Neural cell (in vitro differentiated cells): ENCODE measurements around the gene LRCH1. TPM values are rescaled to one million over a fixed set of nuclear protein-coding genes. Genes with fewer than 3 reads are reported as not detected.

ENCODE experiments used
- H2AFZ ChIP-seq: fragments of 200-600, 300-800 bp; sonication (generic), shearing (Covaris generic); 2 replicates; pipeline ENCODE4 v1.6.0; 2014; ENCODE audit warnings: low read depth, mild to moderate bottlenecking, antibody characterized with exemption, low read length, moderate library complexity
- H3F3A ChIP-seq: fragments of 200-600 bp; shearing (Covaris generic); 2 replicates; pipeline ENCODE4 v1.6.1; 2016; ENCODE audit warnings: mild to moderate bottlenecking, moderate library complexity, mixed read lengths, antibody characterized with exemption, low read length; ENCODE audit not compliant: insufficient read depth, poor library complexity, severe bottlenecking
- H3K27ac ChIP-seq: fragments of 200-600, 300-800 bp; sonication (generic), shearing (Covaris generic); 2 replicates; pipeline ENCODE4 v1.5.1; 2014; ENCODE audit warnings: mild to moderate bottlenecking, low read length, moderate library complexity
- H3K27me3 ChIP-seq: fragments of 300-800, 200-600 bp; sonication (generic), shearing (Covaris generic); 2 replicates; pipeline ENCODE4 v1.6.0; 2014; ENCODE audit warnings: mild to moderate bottlenecking, low read depth, low read length, moderate library complexity; ENCODE audit not compliant: insufficient read depth
- H3K36me3 ChIP-seq: fragments of 300-800, 200-600 bp; sonication (generic), shearing (Covaris generic); 2 replicates; pipeline ENCODE4 v1.5.1; 2014; ENCODE audit warnings: mild to moderate bottlenecking, antibody characterized with exemption, low read length, moderate library complexity; ENCODE audit not compliant: insufficient read depth
- H3K4me2 ChIP-seq: fragments of 300-800, 200-600 bp; sonication (generic), shearing (Covaris generic); 2 replicates; pipeline ENCODE4 v1.6.0; 2014; ENCODE audit warnings: mild to moderate bottlenecking, low read length
- H3K4me3 ChIP-seq: fragments of 300-800, 200-600 bp; sonication (generic), shearing (Covaris generic); 2 replicates; pipeline ENCODE4 v1.5.1; 2014; ENCODE audit warnings: mild to moderate bottlenecking, low read length, moderate library complexity
- H3K79me2 ChIP-seq: fragments of 200-600 bp; shearing (Covaris generic); replicated peaks from 2 replicates; pipeline ENCODE4 v1.6.0; 2014; ENCODE audit warnings: mild to moderate bottlenecking, low read length, moderate library complexity; ENCODE audit not compliant: insufficient read depth
- H3K9ac ChIP-seq: fragments of 300-800, 200-600 bp; sonication (generic), shearing (Covaris generic); 2 replicates; pipeline ENCODE4 v1.6.1; 2016; ENCODE audit warnings: mild to moderate bottlenecking, low read length, mixed read lengths
- H3K9me2 ChIP-seq: fragments of 200-600 bp; shearing (Covaris generic); 2 replicates; pipeline ENCODE4 v1.6.1; 2016; ENCODE audit warnings: mild to moderate bottlenecking, low read length, mixed read lengths; ENCODE audit not compliant: insufficient read depth
- H3K9me3 ChIP-seq: fragments of 200-600, 300-800 bp; sonication (generic), shearing (Covaris generic); 2 replicates; pipeline ENCODE4 v1.6.1; 2016; ENCODE audit warnings: mild to moderate bottlenecking, mixed run types, low read length, moderate library complexity, mixed read lengths
- H4K20me1 ChIP-seq: fragments of 200-600 bp; shearing (Covaris generic); 2 replicates; pipeline ENCODE4 v1.6.1; 2016; ENCODE audit warnings: mild to moderate bottlenecking, mixed run types; ENCODE audit not compliant: insufficient read depth
- EP300 ChIP-seq: fragments of 450-650 bp; conservative IDR thresholded peaks from 2 replicates; pipeline ENCODE4 v1.6.1; 2014; ENCODE audit warnings: antibody characterized with exemption, mild to moderate bottlenecking, moderate library complexity; ENCODE audit not compliant: poor library complexity, severe bottlenecking
- EZH2 ChIP-seq: fragments of 200-600, 300-800 bp; shearing (Covaris generic), sonication (generic); IDR thresholded peaks from 2 replicates; pipeline ENCODE4 v1.6.1; 2014; ENCODE audit warnings: antibody characterized with exemption, low read length, borderline replicate concordance, mild to moderate bottlenecking; ENCODE audit not compliant: insufficient read depth, poor library complexity, severe bottlenecking
- MXI1 ChIP-seq: fragments of 450-650 bp; conservative IDR thresholded peaks from 2 replicates; pipeline ENCODE4 v1.6.1; 2014; ENCODE audit warnings: antibody characterized with exemption, mild to moderate bottlenecking; ENCODE audit not compliant: poor library complexity, severe bottlenecking
- POLR2AphosphoS5 ChIP-seq: IDR thresholded peaks from 2 replicates; pipeline ENCODE4 v1.6.1; 2012
- RAD21 ChIP-seq: fragments of 450-650 bp; conservative IDR thresholded peaks from 2 replicates; pipeline ENCODE4 v1.6.1; 2014; ENCODE audit warnings: antibody characterized with exemption, mild to moderate bottlenecking, moderate library complexity
- SMC3 ChIP-seq: fragments of 450-650 bp; conservative IDR thresholded peaks from 2 replicates; pipeline ENCODE4 v1.6.1; 2014; ENCODE audit warnings: antibody characterized with exemption, mild to moderate bottlenecking, moderate library complexity; ENCODE audit not compliant: poor library complexity
- TAF1 ChIP-seq: IDR thresholded peaks from 2 replicates; pipeline ENCODE4 v1.6.1; 2012; ENCODE audit warnings: low read depth
- polyA plus RNA-seq: library from polyadenylated mRNA; depleted of rRNA; stranded (reverse); fragments of >200 nt; gene quantifications from 2 replicates; pipeline ENCODE4 v1.2.3, GENCODE V29; 2014
- TF ChIP-seq, protein P1 (sequence below): IDR thresholded peaks from 2 replicates; pipeline ENCODE4 v1.6.1; 2012; ENCODE audit warnings: borderline replicate concordance
- TF ChIP-seq, protein P2 (sequence below): fragments of 450-650 bp; IDR thresholded peaks from 2 replicates; pipeline ENCODE4 v1.5.1; 2014; ENCODE audit warnings: antibody characterized with exemption, mild to moderate bottlenecking, moderate library complexity; ENCODE audit not compliant: poor library complexity, severe bottlenecking

The LRCH1 gene
- polyA plus RNA-seq, 1 donor from 2014 or later: 15.4 TPM

DNA sequence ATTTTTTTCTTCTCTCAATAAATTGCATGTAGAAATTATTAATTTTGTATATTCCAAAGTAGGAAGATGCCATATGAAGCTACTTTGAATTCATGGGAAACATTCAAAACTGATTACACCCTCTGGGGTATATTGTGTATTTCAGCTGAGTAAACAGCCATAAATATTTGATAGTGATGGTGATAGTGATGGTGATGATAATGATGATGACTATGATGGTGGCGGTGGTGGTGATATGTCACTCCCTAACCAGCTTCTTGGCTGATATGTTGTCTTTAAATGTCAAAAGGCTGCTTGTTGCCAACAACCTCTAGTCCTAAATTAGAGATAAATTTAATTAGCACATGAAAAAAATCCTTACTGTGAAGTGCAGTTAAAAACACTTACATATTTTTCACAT is 102.0 kb downstream of the LRCH1 start:
- no peak overlapping the region for H3K4me2 ChIP-seq
- H3K9me2 ChIP-seq: no peaks in the 10 kb centered on the region
- no peak overlapping the region for H2AFZ ChIP-seq
- no peaks in the 10 kb centered on the region for H3K36me3 ChIP-seq
- no peaks in the 10 kb centered on the region for H4K20me1 ChIP-seq
- no peaks in the 10 kb centered on the region for H3K27me3 ChIP-seq
- H3K79me2 ChIP-seq: no peaks in the 10 kb centered on the region
- TF ChIP-seq, protein P1, sequence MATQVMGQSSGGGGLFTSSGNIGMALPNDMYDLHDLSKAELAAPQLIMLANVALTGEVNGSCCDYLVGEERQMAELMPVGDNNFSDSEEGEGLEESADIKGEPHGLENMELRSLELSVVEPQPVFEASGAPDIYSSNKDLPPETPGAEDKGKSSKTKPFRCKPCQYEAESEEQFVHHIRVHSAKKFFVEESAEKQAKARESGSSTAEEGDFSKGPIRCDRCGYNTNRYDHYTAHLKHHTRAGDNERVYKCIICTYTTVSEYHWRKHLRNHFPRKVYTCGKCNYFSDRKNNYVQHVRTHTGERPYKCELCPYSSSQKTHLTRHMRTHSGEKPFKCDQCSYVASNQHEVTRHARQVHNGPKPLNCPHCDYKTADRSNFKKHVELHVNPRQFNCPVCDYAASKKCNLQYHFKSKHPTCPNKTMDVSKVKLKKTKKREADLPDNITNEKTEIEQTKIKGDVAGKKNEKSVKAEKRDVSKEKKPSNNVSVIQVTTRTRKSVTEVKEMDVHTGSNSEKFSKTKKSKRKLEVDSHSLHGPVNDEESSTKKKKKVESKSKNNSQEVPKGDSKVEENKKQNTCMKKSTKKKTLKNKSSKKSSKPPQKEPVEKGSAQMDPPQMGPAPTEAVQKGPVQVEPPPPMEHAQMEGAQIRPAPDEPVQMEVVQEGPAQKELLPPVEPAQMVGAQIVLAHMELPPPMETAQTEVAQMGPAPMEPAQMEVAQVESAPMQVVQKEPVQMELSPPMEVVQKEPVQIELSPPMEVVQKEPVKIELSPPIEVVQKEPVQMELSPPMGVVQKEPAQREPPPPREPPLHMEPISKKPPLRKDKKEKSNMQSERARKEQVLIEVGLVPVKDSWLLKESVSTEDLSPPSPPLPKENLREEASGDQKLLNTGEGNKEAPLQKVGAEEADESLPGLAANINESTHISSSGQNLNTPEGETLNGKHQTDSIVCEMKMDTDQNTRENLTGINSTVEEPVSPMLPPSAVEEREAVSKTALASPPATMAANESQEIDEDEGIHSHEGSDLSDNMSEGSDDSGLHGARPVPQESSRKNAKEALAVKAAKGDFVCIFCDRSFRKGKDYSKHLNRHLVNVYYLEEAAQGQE: no peak
- TF ChIP-seq TAF1: no peak
- no peak for TF ChIP-seq EZH2
- TF ChIP-seq EP300: no peak
- no peak for TF ChIP-seq SMC3
- no peak for TF ChIP-seq POLR2AphosphoS5
- TF ChIP-seq, protein P2, sequence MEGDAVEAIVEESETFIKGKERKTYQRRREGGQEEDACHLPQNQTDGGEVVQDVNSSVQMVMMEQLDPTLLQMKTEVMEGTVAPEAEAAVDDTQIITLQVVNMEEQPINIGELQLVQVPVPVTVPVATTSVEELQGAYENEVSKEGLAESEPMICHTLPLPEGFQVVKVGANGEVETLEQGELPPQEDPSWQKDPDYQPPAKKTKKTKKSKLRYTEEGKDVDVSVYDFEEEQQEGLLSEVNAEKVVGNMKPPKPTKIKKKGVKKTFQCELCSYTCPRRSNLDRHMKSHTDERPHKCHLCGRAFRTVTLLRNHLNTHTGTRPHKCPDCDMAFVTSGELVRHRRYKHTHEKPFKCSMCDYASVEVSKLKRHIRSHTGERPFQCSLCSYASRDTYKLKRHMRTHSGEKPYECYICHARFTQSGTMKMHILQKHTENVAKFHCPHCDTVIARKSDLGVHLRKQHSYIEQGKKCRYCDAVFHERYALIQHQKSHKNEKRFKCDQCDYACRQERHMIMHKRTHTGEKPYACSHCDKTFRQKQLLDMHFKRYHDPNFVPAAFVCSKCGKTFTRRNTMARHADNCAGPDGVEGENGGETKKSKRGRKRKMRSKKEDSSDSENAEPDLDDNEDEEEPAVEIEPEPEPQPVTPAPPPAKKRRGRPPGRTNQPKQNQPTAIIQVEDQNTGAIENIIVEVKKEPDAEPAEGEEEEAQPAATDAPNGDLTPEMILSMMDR: no peak
- no peak for TF ChIP-seq RAD21
- TF ChIP-seq MXI1: no peak
- H3K9me3 ChIP-seq: no peaks in the 10 kb centered on the region
- no peaks in the 10 kb centered on the region for H3F3A ChIP-seq
- no peak overlapping the region for H3K27ac ChIP-seq
- no peak overlapping the region for H3K4me3 ChIP-seq
- no peak overlapping the region for H3K9ac ChIP-seq

DNA sequence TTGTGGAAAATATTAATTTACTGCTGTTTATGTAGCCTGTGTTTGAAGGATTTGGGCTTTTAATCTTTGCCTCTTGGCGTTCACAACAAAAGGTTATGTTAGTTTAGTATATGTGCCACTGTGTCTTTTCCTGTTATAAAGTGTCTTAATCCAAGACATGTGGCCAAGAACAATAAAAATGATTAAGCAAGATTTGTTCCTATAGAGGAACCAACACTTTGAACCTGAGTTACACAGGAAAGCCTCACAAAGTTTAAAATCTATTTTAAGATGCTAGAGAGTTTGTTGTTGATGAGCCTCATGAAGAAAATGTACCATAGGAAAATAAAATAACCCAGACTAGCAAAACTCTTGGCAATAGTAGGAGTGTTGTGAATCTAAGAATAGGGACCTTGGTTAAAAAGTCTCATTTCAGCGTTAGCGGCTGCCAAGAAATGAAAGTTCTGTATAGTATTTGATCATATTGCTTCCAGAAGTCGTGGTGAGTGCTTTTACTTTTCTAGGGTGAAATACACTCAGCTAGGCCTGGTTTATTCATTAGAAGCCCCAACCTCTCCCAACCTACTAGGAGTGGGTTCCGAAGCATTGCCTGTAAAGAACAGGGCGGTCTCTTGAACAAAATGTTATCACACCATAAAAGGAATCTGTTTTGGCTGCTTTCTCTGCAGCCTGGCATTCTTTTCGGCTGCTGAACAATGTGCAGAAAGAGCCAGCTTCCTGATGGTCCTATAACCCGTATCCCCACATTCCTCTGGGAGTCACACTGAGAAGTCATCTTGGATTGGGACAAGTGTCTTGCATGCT is 102.6 kb downstream of the LRCH1 start:
- Histone ChIP-seq H2AFZ (no peak overlapping the region), H3K27me3 (no peaks in the 10 kb centered on the region), H3K79me2 (no peaks in the 10 kb centered on the region), H3K27ac (no peak overlapping the region), H3K4me2 (no peak overlapping the region), H3F3A (no peaks in the 10 kb centered on the region), H3K9me2 (no peaks in the 10 kb centered on the region), H3K9ac (no peak overlapping the region), H3K9me3 (no peaks in the 10 kb centered on the region), H3K4me3 (no peak overlapping the region), H3K36me3 (no peaks in the 10 kb centered on the region), H4K20me1 (no peaks in the 10 kb centered on the region)
- no peak for TF ChIP-seq SMC3
- no peak for TF ChIP-seq EZH2
- TF ChIP-seq, protein P2: no peak
- no peak for TF ChIP-seq POLR2AphosphoS5
- TF ChIP-seq MXI1: no peak
- no peak for TF ChIP-seq TAF1
- TF ChIP-seq, protein P1: no peak
- no peak for TF ChIP-seq EP300
- TF ChIP-seq RAD21: no peak
